ENCODE results near the gene CACTIN.
"Not testable (repeated sequence)": the region's sequence is repeated elsewhere in the genome, so short reads cannot be mapped to it uniquely, and the experiment has no call there.

CACTIN gene

GRCh38 chr19:3586707-3587346, 39.8 kb downstream of the CACTIN start:
- DNase-seq (ENCODE audit: low spot score) = no peak

DNA sequence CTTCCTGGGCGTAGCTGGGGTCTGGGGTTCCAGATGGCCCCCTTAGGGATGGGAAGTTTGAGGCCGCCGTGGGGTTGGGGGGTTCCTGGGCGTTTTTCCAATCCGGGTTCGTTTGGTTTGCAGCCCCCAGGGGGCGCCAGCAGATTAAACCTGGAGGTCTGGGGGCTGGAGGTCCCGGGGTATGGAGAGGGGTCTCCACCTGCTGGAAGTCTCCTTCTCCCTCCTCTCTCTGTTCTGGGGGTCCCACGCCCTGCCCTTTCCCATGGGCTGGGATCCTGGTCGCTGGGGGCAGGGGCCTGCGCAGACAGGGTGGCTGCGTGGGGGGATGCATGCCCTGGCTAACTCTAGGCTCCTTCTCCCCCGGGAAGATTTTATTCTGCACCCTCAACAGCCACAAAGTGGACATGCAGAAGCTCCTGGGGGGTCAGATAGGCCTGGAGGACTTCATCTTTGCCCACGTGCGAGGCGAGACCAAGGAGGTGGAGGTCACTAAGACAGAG, 40.4 kb downstream of the CACTIN start:
- DNase-seq (ENCODE audit: low spot score) = peak; percentile 21

- DNase-seq (ENCODE audit: low spot score) = no peak
Measured at GRCh38 chr19:3585301-3586126, 41.1 kb downstream of the CACTIN start, which contains the start of gene GIPC3. Gene GIPC3 (plus strand): TSS chr19:3585478. CDS start chr19:3585598, 120 bp downstream.

- not testable (repeated sequence) for DNase-seq (ENCODE audit: low spot score)
Measured at GRCh38 chr19:3584036-3584802, 42.4 kb downstream of the CACTIN start.

DNA sequence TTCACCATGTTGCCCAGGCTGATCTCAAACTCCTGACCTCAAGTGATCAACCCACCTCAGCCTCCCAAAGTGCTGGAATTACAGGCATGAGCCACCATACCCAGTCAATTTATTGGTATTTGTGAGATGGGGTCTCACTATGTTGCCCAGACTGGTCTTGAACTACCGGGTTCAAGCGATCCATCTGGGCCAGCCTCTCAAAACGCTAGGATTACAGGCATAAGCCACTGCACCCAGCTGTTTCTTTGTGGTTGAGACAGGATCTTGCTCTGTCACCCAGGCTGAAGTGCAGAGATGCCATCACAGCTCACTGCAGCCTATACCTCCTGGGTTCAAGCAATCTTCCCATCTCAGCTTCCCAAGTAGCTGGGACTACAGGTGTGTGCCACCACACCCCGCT, 44.8 kb downstream of the CACTIN start:
- DNase-seq (ENCODE audit: low spot score) = not testable (repeated sequence)

DNA sequence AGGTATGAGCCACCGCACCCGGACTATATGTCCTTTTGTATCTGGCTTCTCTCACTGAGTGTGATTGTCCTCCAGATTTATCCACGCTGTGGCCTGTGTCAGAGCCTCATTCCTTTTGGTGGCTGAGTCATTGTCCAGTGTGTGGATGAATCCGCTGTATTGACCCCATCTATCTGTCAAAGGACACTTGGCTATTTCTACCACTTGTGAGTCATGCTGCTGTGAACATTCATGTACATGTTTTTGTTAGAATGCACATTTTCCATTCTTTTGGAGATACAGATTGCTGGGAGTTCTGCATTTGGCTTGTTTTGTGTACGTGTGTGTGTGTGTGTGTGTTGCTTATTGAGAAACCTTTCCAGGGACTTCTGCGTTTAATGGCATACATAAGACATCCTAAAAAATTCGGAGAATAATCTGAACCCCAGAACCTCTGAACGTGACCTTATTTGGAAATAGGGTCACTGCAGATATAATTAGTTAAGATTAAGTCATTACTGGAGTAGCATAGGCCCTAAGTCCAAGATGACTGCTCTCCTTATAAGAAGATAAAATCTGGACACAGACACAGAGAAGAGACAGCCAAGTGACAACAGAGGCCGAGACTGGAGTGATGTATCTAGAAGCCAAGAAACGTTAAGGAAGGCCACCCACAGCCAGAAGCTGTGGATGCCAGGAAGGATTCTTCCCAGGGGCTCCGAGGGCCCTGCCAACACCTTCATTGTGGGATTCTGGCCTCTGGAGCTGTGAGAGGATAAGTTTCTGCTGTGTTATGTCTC, 46.2 kb downstream of the CACTIN start:
- DNase-seq (ENCODE audit: low spot score) = no peak

DNA sequence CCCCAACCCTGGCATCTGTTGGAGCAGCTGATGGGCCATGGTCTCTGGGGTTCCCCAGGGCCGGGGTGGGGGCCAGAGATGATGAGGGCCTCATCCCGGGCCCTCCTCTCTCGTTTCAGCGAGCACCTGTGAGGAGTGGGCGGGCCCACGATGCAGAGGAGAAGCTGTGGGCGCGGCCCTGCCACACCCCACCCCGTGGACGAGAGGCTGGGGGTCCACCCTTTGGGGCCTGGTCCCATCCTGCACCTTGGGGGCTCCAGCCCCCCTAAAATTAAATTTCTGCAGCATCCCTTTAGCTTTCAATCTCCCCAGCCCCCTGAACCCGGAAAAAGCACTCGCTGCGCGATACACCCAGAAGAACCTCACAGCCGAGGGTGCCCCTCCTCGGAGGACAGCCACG, 48.2 kb downstream of the CACTIN start:
- no peak for DNase-seq (ENCODE audit: low spot score)

- DNase-seq (ENCODE audit: low spot score) = no peak
Measured at GRCh38 chr19:3577723-3578344, 48.8 kb downstream of the CACTIN start.

DNA sequence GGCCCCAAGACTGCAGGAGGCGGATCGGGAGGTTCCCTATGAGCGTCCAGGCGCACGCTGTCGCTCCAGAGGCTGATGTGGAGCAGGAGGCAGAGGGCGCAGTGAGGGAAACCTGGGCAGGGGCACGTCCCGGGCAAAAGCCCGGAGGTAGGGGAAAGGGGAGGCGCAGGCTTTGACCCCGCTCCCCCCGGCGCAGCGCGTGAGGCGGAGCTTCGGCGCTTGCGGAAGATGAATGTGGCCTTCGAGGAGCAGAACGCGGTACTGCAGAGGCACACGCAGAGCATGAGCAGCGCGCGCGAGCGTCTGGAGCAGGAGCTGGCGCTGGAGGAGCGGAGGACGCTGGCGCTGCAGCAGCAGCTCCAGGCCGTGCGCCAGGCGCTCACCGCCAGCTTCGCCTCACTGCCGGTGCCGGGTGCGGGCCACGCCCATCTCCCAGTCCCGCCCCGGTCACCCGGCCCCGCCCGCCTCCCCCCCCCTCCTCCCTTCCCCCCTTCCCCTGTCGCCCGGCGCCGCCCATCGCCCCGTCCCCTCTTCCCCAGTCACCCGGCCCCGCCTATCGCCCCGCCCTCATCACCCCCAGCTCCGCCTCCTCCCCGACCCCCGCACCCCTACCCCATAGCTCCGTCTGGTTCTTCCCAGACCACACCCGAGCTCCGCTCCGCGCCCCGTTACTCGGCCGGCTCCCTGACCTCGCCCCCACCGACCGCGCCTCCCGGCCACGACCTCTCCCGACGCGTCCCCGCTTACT, 49.7 kb downstream of the CACTIN start:
- DNase-seq (ENCODE audit: low spot score) = no peak

DNA sequence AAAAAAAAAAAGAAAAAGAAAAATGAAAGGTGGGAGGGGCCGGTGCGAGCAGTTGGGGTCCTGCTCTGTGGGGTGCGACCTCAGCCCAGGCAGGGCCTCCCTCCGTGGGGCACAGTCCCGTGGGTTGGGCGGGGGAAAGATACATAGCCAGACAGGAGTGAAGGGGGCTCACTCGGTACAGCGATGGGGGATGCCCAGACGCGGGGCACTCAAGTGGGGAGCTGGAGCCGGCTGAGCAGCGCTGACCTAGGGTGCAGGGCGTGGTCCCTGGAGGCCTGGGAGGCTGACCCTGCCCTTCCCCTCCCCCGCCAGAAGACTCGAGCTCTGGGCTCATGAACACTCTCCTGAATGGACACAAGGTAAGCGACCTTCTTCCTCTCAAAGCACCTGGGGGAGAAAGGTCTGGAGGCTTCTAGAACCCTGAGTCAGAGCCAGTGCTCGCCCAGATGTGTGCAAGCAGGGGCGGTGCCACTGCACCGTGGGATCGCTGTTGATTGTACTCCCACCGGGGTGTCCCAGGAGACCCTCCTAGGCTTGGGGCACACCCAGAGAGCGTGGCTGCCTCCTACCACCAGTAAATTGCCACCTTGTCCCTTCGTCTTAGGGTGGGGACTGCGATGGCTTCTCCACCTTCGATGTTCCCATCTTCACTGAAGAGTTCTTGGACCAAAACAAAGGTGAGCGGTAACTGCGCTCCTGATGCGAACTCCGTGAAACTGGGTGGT, 50.5 kb downstream of the CACTIN start:
- DNase-seq (ENCODE audit: low spot score) = no peak

- peak; percentile 9 for DNase-seq (ENCODE audit: low spot score)
Measured at GRCh38 chr19:3575260-3575741, 51.3 kb downstream of the CACTIN start.

DNA sequence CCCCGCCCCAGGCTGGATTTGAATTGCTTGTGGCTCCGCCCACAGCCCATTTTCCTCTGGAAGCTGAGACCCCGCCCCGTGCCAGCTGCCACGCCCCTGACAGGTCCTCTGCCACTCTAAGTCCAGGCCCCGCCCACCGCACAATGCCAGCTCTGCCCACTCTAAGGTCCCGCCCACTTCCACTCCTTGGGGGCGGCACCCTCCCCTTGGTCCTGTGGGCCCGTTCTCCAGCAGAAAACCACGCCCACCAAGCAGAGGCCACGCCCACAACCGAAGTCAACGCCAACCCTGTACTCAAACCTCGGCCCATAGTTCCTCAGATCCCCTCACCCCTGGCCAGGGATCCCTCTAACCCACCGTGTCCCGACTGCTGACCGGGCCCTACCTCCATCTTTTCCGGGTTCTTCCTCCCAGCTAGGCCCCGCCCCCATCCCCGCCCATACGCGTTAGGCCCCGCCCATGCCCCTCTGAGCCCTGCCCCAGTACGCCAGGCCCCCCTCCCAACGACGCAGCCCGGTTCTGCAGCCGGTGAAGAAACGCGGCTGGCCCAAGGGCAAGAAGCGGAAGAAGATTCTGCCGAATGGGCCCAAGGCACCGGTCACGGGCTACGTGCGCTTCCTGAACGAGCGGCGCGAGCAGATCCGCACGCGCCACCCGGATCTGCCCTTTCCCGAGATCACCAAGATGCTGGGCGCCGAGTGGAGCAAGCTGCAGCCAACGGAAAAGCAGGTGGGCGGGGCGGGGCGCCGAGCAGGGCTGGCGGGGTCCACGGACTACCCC, 52.5 kb downstream of the CACTIN start:
- peak; percentile 73 for DNase-seq (ENCODE audit: low spot score)

GRCh38 chr19:3573162-3573857, 53.3 kb downstream of the CACTIN start:
- no peak for DNase-seq (ENCODE audit: low spot score)

- DNase-seq (ENCODE audit: low spot score) = no peak
Measured at GRCh38 chr19:3572855-3573161, 53.8 kb downstream of the CACTIN start, which contains the start of gene HMG20B. Gene HMG20B (plus strand): TSS chr19:3572944. CDS start chr19:3573310, 366 bp downstream.

DNA sequence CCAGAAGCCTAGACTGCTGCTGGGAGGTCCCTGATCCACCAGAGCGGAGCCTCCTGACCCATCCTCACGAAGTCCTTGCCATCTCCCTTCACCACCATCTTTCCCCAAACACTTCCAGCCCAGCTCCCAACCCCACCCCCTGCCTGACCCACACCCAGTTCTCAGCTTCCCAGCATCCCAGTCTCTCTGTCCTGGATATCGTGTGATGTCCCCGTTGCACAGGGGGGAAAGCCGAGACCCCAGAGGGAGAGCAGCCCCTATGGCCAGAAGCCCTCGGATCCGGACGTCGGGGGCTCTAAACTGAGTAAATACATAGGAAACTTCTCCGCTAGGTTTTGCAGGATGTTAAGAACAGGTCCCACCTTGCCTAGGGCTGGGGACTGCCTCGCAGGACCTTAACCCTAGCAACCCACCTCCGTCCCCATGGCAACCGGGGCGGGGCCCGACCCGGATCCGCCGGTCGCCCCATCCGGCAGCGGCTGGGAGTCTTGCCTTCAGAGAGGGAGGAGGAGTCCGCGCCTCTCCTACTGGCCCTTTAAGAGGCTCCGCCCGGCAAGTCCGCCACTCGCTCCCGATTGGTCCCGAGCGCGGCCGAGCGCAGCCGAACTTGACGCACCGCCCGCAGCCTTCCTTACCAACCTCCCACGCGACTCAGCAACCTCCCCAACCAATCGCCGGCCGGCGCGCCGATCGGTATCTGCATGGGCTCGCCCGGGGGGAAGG, 54.3 kb downstream of the CACTIN start:
- peak; percentile 99 for DNase-seq (ENCODE audit: low spot score)

DNA sequence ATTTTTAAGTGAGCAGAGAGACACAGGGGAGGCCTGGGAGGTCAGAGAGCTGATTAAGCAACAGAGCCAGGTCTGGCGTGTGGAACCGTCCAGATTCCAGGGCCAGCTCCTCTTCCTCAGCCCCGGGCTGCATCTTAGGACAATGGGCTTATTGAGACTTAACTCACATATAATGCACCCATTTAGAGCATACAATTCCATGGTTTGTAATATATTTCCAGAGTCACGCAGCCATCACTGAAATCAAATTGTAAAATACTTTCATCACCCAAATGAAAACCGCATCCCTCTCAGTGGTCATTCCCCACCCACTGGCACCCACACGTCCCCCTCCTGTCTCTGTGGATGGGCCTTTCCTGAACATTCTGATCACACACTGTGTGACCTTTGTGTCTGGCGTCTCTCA, 56.0 kb downstream of the CACTIN start:
- DNase-seq (ENCODE audit: low spot score) = no peak

GRCh38 chr19:3570042-3570441, 56.5 kb downstream of the CACTIN start:
- not testable (repeated sequence) for DNase-seq (ENCODE audit: low spot score)

DNA sequence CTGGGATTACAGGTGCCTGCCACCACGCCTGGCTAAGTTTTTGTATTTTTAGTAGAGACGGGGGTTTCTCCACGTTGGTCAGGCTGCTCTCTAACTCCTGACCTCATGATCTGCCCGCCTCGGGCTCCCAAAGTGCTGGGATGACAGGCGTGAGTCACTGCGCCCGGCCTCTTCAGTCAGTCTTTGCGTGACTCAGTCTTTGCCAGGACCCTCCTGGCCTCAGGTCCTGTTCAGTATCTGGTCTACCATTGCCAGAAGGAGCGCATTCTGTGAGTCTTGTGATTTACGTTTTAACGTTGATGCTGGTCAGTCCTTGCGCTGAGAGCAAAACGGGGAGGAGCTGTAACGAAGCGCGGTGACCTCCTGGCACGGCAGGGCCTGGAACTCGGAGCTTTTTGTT, 61.5 kb downstream of the CACTIN start:
- no peak for DNase-seq (ENCODE audit: low spot score)
